Inferior parietal cortex (tissue), 1 donor: Measurements from ENCODE around the gene ENTPD3.

ENCODE experiments used
- DNase-seq: peaks from one replicate; pipeline ENCODE4 v3.0.0-alpha.2; 2016; ENCODE audit errors: extremely low spot score

Gene ENTPD3, protein sequence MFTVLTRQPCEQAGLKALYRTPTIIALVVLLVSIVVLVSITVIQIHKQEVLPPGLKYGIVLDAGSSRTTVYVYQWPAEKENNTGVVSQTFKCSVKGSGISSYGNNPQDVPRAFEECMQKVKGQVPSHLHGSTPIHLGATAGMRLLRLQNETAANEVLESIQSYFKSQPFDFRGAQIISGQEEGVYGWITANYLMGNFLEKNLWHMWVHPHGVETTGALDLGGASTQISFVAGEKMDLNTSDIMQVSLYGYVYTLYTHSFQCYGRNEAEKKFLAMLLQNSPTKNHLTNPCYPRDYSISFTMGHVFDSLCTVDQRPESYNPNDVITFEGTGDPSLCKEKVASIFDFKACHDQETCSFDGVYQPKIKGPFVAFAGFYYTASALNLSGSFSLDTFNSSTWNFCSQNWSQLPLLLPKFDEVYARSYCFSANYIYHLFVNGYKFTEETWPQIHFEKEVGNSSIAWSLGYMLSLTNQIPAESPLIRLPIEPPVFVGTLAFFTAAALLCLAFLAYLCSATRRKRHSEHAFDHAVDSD

DNA sequence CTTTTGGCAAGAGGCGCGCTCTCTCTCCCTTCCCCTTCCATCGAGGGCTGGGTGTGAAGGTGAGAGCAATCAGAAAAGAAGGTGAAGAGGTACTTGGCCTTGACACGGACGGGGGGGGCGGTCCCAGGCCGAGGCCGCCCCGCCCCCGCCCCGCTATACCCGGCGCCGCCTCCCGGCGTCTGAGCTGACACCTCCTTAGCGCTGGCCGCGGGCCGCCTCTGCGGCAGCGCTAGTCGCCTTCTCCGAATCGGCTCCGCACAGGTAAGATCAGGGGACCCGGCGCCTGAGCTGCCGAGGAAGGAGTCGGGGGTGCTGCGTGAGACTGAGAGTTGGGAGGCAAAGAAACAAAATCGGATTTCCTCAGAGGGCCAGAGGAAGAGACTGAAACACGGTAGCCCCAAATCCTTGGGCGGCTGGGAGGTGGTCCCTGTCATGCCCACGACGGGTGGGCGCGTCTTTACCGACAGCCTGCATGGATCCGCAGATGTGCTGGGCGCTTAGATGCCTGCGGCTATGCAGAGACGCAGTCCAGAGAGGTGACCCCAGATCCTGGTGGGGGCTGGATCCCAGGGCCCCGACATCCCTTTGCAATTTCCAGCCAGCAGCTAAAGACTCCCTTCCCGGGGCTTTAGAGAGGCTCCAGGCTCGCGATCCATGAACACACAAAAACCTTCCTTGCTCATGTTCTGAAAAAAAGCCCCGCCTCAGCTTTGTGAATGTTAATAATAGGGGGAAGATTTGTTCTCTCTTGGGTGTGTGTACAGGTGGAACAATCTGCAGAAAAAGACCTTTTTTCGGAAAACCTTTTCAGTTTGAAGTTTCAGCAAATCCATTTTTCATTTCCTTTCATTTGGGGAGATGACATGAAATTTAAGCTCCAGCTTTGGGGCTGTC lies at the start of gene ENTPD3:
Gene ENTPD3 (plus strand): TSS at position 184 of the 894 bp plus-strand sequence. CDS start 874 bp downstream, outside the sequence.
- no peak for DNase-seq

GRCh38 chr3:40339871-40340270 lies 47.1 kb upstream of the ENTPD3 start:
- no peak for DNase-seq

DNA sequence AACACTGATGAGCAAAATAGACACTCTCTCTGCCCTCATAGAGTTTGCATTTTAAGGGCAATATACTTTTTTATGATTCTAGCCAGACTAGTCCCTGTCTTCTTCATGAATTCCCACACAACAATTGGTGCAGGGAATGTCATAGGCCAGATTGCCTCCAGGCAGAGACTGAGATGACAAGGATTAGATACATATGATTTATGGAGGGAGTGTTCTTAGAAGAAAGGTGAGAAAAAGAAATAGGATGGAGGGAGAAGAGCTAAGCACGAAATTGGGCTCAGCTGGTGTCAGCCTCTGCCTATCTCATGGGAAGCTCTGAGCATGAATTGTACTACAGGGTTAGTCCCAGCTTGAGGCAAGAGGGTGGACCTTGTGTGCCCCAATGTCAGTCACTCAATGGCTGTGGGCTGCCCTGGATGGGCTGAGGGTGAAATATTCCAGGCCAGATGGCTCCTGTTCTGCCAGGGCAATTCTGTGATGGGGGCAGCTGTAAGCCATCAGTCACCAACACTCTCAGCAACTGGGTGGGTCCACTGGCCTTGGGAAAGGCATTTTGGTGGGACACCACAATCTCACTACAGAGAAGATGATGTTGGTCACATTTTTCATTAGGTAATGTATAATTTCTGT lies 46.3 kb upstream of the ENTPD3 start:
- DNase-seq: no peak

DNA sequence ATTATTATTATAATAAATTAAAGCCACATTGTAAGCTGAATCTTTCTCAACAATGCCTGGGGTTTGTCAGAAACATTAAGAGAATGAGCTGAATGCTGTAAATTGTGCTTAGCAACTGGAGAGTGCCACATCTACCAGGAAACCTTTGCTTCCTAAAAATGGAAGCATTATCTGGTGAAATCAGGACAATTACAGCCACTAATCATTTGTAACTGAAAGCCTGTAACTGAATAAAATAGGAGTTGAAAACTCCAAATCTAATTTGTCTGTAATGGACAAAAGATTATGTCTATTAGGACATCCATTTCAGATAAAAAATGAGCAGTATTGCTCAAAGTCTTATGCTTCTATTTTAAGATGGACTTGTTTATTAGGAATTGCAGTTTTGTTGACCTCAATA lies 45.3 kb upstream of the ENTPD3 start:
- DNase-seq: no peak

GRCh38 chr3:40350529-40350928 lies 36.5 kb upstream of the ENTPD3 start:
- DNase-seq: no peak

DNA sequence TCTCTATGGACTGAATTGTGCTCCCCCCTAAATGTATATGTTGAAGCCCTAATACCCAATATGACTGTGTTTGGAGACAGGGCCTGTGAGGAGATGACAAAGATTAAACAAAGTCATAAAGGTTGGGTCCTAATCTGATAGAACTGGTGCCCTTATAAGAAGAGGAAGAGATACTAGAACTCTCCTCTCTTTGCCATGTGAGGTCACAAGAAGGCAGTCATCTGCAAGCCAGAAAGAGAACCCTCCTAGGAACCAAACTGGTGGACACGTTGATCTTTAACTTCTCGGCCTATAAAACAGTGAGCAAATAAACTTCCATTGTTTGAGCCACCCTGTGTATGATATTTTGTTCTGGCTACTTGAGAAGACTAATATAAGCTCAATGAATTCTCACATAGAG lies 31.6 kb upstream of the ENTPD3 start:
- DNase-seq: no peak

DNA sequence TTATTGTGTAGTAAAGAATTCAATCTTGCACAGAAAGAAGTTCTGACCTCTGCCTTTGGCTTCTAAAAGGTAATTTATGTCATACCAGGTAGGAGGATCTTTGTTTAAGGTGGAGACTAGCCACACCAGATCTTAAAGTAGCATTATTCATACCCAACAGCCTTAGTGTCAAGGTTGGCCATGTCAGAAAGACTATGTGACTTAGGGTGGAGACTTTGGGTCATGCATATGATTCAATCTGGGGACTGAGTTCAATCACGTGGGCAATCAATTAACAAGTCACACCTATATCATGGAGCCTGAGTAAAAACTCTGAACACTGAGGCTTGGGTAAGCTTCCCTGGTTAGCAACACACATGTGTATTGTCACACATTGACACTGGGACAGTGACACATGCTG lies 28.5 kb upstream of the ENTPD3 start:
- no peak for DNase-seq

- DNase-seq: no peak
Measured at GRCh38 chr3:40363674-40364073, 23.3 kb upstream of the ENTPD3 start.

- peak; percentile 70 for DNase-seq
Measured at GRCh38 chr3:40366203-40367162, 20.5 kb upstream of the ENTPD3 start.

DNA sequence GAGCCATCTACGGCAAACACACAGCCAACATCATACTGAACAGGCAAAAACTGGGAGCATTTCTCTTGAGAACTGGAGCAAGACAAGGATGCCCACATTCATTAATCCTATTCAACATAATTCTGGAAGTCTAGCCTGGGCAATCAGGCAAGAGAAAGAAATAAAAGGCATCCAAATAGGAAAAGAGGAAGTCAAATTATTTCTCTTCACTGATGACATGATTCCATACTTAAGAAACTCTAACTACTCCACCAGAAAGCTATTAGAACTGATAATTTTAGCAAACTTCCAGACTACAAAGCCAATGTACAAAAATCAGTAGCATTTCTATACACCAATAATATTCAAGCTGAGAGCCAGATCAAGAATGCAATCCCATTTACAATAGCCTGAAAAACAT lies 17.3 kb upstream of the ENTPD3 start:
- no peak for DNase-seq

- DNase-seq: no peak
Measured at GRCh38 chr3:40377822-40378221, 9.2 kb upstream of the ENTPD3 start.

DNA sequence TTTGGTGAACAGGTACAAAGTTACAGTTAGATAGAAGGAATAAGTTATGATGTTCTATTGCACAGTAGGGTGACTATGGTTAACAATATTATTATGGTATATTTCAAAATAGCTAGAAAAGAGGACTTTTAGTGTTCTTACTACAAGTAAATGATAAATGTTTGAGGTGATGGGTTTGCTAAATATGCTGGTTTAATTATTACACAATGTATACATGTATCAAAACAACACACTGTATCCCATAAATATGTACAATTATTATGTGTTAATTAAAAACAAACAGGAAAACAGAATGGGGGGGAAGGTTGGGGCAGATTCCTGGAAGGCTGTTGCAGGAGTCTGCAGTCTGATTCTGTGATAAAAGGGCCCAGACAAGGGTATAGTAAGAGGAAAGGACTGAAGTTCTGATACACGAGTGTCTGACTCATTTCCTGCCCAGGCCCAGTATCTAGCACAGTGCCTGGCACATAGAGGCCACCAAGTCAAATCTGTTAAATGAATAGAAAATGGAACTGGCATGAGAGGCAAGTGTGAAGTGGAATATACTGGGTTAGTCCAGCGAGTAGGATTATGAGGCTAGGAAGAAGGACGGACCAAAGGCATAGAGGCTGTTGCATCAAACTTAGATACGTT lies 7.2 kb upstream of the ENTPD3 start:
- DNase-seq: no peak

DNA sequence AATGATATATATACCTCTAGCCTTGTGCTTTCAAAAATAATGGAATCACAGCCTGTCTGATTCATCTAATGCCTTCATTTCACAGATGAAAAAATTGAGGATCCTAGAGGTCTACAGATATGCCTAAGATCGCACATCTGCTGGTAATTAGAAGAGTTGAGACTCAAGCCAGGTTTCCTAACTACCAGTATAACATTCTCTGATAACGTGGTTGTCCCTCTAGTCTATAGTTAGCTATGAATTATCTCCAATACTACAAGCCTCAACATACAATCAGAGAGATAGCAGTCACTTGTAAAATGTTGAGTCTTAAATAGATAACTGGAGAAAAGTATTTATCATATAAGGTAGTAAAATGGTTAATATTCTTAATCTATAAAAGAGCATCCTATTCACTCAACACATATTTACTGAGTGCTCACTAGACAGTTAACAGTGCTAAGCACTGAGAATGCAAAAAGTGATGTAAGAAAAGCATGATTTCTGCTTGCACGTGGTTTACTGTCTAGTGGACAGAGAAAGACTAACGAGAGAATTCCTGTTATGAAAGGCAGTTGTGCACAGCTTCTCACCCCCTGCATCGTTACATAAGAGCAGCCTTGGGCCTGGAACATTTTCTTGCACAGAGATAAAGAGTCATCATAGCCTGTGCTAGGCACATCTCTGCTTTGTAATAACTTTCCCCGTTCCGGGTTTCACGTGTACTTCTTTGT lies 4.9 kb upstream of the ENTPD3 start:
- no peak for DNase-seq

DNA sequence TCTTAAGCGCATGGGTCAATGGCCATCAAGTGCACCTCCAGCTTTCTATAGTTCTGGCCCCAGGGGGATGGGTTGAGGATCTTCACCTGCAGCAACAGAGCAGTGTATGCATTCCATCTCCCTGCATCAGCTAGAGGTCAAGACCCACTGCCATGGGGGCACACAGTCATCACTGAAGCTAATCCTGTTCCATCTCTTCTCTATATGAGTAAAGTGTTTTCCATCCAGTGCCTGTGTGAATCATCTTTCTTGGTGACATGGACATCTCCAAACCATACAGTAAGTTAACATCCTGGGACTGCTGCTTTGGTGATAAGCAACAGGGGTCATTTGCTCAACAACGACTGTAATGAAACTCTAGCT lies 4.4 kb upstream of the ENTPD3 start:
- no peak for DNase-seq

DNA sequence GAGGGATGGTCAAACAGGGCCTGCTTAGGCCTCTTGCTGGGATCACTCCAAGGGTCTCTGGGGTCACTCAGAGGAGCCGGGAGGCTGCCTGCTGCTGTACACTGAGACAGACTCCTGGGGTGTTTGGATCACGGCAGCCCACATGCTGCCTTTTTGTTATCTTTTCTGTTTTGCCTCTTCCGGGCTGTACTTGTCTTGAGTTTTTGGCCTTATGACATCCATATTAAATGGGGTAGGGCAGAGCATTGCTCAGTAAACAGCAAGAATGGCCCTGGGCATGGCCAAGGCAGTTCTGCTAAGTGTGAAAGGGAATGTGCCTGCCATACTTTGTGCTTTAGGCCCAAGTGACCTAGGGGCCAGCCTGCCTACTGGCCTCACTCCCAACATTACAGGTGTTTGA lies 771 bp upstream of the ENTPD3 start:
- DNase-seq: no peak

GRCh38 chr3:40387895-40388254 lies 891 bp downstream of the ENTPD3 start:
- no peak for DNase-seq

DNA sequence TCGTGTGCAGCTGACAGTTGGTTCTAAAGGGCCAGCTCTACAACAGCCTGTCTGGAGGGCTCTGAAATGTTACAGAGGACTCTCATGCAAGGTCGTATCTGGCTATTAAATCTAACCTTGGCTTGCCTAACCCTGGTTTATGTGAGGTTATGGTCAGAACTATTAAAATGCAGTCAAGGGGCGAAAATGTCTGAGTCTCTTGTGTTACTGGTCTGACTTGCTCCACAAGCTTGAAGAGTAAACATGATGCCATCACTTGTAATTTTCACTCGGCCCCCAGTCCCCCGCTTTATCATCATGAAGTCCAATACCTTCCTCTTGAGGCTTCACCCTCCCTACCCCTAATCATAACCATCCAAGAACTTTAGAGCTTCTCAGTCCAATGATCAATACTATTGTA lies 9.4 kb downstream of the ENTPD3 start:
- no peak for DNase-seq

DNA sequence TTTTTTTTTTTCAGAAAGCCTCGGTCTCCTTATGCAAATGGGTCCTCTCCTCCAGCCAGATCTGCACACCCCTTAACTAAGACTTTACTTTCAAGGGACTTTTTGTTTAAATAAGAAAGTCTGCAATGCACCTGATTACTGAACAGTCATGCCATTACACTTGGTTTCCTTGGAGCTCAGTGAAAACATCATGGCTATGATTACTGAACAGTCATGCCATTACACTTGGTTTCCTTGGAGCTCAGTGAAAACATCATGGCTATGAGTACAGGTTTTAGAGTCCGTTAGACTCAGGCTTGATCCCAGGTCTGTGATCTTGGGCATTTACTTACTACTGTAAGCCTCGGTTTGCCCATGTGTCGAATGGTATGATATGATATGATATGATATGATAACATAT lies 10.1 kb downstream of the ENTPD3 start:
- no peak for DNase-seq

- DNase-seq: no peak
Measured at GRCh38 chr3:40397912-40398311, 10.9 kb downstream of the ENTPD3 start.

DNA sequence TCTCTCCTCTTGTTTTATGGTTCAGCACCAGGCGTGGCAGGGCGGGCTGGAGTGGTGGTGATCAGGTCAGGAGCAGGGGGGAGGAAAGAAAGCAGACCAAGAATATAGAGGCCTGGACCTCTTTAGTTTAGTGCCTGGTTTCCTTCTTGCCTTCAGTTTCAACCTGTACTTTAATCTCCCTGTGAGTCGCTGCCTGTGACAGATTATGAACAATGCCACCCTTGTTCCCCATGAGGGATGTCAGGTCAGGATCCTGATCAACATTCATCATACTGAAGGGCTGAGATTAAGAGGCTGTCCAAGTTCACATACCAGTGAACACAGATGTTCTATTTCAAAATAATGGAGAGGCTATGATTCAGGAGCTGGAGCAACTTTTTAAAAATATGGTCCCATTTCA lies 11.4 kb downstream of the ENTPD3 start:
- DNase-seq: no peak
